Neutrophil (primary cell): ENCODE data around the gene RYR2.

ENCODE experiments used
- H3K27ac ChIP-seq: fragments of 200-600 bp; sonication (generic); 2 replicates; pipeline ENCODE4 v1.5.1; 2016; ENCODE audit warnings: mild to moderate bottlenecking, moderate library complexity
- H3K27me3 ChIP-seq: fragments of 200-600 bp; sonication (generic); 2 replicates; pipeline ENCODE4 v1.6.0; 2016; ENCODE audit warnings: mild to moderate bottlenecking
- H3K36me3 ChIP-seq: fragments of 200-600 bp; sonication (generic); 2 replicates; pipeline ENCODE4 v1.5.1; 2017
- H3K4me1 ChIP-seq, 2 experiments: fragments of 200-600 bp in 1 of 2; sonication (generic) in 1 of 2; 1 replicate in 1 of 2; 2 replicates in 1 of 2; pipeline versions ENCODE4 v1.5.1 to v1.6.1; 2013 to 2016; ENCODE audit warnings: low read depth in 1 of 2, low read length in 1 of 2, mild to moderate bottlenecking in 1 of 2, moderate library complexity in 1 of 2; ENCODE audit not compliant: control insufficient read depth in 1 of 2, insufficient read depth in 1 of 2
- H3K4me3 ChIP-seq, 2 experiments: fragments of 200-600 bp in 1 of 2; sonication (generic) in 1 of 2; 1 replicate in 1 of 2; 2 replicates in 1 of 2; pipeline ENCODE4 v1.5.1; 2013 to 2016; ENCODE audit warnings: low read depth in 1 of 2, low read length in 1 of 2, mild to moderate bottlenecking in 1 of 2, moderate library complexity in 1 of 2
- H3K9me3 ChIP-seq: fragments of 200-600 bp; sonication (generic); 2 replicates; pipeline ENCODE4 v1.5.1; 2016
- TF ChIP-seq, protein P1 (sequence below): fragments of 200-600 bp; sonication (generic); IDR thresholded peaks from 2 replicates; pipeline ENCODE4 v1.5.1; 2016; ENCODE audit warnings: antibody characterized with exemption

Gene RYR2

DNA sequence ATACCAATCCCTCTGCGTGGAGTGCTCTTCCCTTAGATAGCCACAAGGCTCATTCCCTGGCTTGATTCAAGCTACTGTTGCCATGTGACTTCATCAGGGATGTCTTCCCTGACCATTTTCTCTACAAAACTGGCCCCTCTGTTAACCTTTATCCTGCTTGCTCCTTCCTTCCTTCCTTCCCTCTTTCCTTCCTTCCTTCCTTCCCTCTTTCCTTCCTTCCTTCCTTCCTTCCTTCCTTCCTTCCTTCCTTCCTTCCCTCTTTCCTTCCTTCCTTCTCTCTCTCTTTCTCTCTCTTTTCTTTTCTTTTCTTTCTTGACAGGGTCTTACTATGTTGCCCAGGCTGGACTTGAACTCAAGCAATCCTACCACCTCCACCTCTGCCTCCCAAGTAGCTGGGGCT is 6.2 kb upstream of the RYR2 start:
- Histone ChIP-seq H3K4me3 (no peak overlapping the region), H3K36me3 (no peaks in the 10 kb centered on the region), H3K9me3 (no peaks in the 10 kb centered on the region), H3K4me1 (no peaks in the 10 kb centered on the region), H3K27ac (no peak overlapping the region), H3K27me3 (peaks cover 28% of the 10 kb centered on the region)
- TF ChIP-seq, protein P1, sequence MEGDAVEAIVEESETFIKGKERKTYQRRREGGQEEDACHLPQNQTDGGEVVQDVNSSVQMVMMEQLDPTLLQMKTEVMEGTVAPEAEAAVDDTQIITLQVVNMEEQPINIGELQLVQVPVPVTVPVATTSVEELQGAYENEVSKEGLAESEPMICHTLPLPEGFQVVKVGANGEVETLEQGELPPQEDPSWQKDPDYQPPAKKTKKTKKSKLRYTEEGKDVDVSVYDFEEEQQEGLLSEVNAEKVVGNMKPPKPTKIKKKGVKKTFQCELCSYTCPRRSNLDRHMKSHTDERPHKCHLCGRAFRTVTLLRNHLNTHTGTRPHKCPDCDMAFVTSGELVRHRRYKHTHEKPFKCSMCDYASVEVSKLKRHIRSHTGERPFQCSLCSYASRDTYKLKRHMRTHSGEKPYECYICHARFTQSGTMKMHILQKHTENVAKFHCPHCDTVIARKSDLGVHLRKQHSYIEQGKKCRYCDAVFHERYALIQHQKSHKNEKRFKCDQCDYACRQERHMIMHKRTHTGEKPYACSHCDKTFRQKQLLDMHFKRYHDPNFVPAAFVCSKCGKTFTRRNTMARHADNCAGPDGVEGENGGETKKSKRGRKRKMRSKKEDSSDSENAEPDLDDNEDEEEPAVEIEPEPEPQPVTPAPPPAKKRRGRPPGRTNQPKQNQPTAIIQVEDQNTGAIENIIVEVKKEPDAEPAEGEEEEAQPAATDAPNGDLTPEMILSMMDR: no peak

DNA sequence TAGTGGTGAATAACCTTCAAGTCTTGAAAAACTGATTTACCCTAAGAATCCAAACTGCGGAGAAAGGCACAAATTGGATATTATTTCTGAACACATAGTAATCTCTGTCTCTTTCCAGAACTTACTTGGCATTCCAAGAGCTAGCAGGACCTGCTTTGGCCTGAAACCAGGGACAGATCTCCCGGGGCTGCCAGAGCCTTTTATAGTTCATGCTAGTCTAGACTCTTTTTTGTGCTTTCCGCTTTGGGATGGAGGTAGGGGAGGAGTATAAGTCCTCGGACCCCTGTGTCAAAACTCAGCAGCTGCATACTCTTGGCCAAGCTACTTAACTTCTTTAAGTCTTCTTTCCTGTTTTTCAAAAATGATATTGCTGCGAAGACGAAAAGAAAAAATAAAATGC is 3.8 kb upstream of the RYR2 start:
- H3K27ac ChIP-seq: no peak overlapping the region
- no peak overlapping the region for H3K4me3 ChIP-seq
- no peaks in the 10 kb centered on the region for H3K9me3 ChIP-seq
- H3K27me3 ChIP-seq: peaks cover 53% of the 10 kb centered on the region
- H3K36me3 ChIP-seq: no peaks in the 10 kb centered on the region
- H3K4me1 ChIP-seq: no peaks in the 10 kb centered on the region
- TF ChIP-seq, protein P1: no peak

DNA sequence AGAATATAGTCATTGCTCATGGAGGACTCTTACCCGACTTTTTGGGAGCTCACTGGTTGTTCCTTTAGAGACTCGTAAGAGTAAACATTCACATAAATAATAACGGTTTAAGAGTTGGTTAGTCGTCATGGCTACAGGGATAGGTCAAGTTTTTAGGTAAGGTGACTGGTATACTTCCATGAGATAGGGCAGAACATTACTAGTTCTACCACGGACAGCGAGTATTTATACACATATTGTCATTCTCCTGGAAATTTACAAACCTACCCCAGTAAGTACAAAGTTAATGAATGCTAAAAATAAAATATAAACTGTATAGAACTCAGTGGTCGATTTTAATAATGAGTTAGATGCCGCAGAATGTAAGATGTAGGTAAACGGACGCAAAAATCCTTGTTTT is 1.2 kb upstream of the RYR2 start:
- H3K4me3 ChIP-seq: no peak overlapping the region
- no peak overlapping the region for H3K27ac ChIP-seq
- no peaks in the 10 kb centered on the region for H3K4me1 ChIP-seq
- H3K9me3 ChIP-seq: no peaks in the 10 kb centered on the region
- no peaks in the 10 kb centered on the region for H3K36me3 ChIP-seq
- TF ChIP-seq, protein P1: no peak
- peaks cover 79% of the 10 kb centered on the region for H3K27me3 ChIP-seq

DNA sequence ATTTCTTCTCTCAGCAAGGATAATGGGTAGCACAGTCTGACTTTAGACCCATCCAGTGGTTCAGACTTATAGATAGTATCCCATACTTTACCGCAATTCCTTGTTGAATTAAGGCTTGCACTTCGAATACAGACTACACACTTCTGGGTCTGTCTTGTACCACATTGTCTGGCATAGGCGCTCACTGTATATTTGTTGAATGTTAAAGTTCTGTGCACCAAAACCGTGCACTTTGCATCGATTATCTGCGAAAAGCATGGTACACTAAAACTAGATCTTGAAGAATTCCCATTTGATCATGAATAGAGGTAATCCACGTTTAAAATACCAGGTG is 556 bp upstream of the RYR2 start:
- Histone ChIP-seq H3K4me1 (no peaks in the 10 kb centered on the region), H3K27ac (no peak overlapping the region), H3K4me3 (no peak overlapping the region), H3K27me3 (peaks cover 85% of the 10 kb centered on the region), H3K9me3 (no peaks in the 10 kb centered on the region), H3K36me3 (no peaks in the 10 kb centered on the region)
- TF ChIP-seq, protein P1: no peak

DNA sequence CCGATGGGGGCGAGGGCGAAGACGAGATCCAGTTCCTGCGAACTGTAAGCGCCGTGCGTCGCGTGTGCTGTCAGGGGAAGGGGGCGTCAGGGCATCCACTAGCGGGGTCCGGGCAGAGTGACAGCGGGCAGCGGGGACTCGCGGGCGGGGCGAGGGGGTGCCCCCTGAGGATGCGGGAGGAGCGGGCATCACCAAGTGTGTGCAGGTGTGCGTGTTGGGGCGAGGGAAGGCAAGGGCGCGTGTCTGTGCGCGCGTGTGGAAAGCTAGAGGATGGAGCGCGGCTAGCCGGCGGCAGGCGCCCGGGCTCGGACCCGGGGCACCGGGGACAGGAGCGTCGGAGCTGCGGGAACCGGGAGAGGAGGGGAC is 525 bp downstream of the RYR2 start:
- TF ChIP-seq, protein P1: no peak
- no peak overlapping the region for H3K27ac ChIP-seq

DNA sequence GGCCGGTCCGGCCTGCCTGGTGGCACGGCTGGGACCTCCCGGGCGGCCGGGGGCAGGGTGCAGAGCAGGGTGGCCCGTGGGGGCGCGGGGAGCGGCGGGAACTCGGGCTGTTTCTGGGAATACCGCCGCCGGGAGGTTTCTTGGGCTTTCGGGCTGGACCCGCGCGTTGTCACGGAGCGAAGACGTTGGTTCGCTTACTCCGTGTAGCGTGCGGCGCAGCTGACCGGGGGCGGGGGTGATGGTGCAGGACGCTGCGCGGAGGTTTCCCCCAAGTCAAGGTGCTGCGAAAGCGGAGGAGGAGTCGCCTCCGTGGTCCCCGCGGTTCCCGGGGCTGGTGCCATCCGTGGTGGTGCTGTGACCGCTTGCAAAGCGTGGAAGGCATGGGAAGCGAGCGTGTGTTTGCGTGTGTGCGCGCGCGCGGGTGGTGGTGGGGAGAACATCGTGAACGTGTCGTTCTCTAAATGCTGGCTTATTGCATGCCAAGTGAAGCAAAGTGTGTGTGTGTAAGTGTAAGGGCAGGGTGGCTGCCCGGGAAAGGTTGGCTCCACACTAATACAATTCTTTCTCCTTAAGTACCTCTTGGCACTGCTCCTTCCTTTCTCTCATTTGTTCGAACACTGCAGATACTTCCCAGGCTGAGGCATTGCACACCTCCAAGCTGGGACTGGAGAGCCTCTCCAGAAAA is 1.1 kb downstream of the RYR2 start:
- no peaks in the 10 kb centered on the region for H3K9me3 ChIP-seq
- no peak overlapping the region for H3K27ac ChIP-seq
- TF ChIP-seq, protein P1: no peak
- H3K4me3 ChIP-seq: no peak overlapping the region
- peaks cover 94% of the 10 kb centered on the region for H3K27me3 ChIP-seq
- no peaks in the 10 kb centered on the region for H3K36me3 ChIP-seq
- no peaks in the 10 kb centered on the region for H3K4me1 ChIP-seq

More for the DNA sequence above, 525 bp downstream of the RYR2 start:
- H3K4me3 ChIP-seq: no peak overlapping the region
- H3K36me3 ChIP-seq: no peaks in the 10 kb centered on the region
- no peaks in the 10 kb centered on the region for H3K9me3 ChIP-seq
- peaks cover 95% of the 10 kb centered on the region for H3K27me3 ChIP-seq
- no peaks in the 10 kb centered on the region for H3K4me1 ChIP-seq
